Type B pancreatic cell (in vitro differentiated cells): Measurements from ENCODE around the gene PPIE. TPM values are rescaled to one million over a fixed set of nuclear protein-coding genes. Genes with fewer than 3 reads are reported as not detected.

Source experiments
- DNase-seq: peaks from one replicate; pipeline ENCODE4 v3.0.0; 2021; ENCODE audit warnings: mixed read lengths; ENCODE audit not compliant: unreplicated experiment; ENCODE audit errors: extremely low spot score
- H3K27ac Mint-ChIP-seq: 2 replicates; pipeline ENCODE4 v1.8.0; 2021; ENCODE audit warnings: mild to moderate bottlenecking, mixed read lengths
- H3K27me3 Mint-ChIP-seq: 2 replicates; pipeline ENCODE4 v1.8.0; 2021; ENCODE audit warnings: mixed read lengths
- H3K36me3 Mint-ChIP-seq: 2 replicates; pipeline ENCODE4 v1.8.0; 2021; ENCODE audit warnings: mixed read lengths
- H3K4me1 Mint-ChIP-seq: one replicate; pipeline ENCODE4 v1.8.0; 2021; ENCODE audit warnings: mixed read lengths; ENCODE audit not compliant: unreplicated experiment
- H3K4me3 Mint-ChIP-seq: 2 replicates; pipeline ENCODE4 v1.8.0; 2021; ENCODE audit warnings: mild to moderate bottlenecking, mixed read lengths
- H3K9me3 Mint-ChIP-seq: 2 replicates; pipeline ENCODE4 v1.8.0; 2021; ENCODE audit warnings: mixed read lengths
- total RNA-seq: library from RNA; stranded (reverse); gene quantifications from 2 replicates; pipeline ENCODE4 v1.2.1, GENCODE V29; 2021; ENCODE audit warnings: low replicate concordance
- TF ChIP-seq, protein P1 (sequence below): fragments of 200-600 bp; sonication (generic); conservative IDR thresholded peaks from 2 replicates; pipeline ENCODE4 v1.5.0; 2021; ENCODE audit warnings: antibody characterized with exemption, mild to moderate bottlenecking

Gene PPIE
- total RNA-seq, 1 donor from 2014 or later, result 50.0 TPM

DNA sequence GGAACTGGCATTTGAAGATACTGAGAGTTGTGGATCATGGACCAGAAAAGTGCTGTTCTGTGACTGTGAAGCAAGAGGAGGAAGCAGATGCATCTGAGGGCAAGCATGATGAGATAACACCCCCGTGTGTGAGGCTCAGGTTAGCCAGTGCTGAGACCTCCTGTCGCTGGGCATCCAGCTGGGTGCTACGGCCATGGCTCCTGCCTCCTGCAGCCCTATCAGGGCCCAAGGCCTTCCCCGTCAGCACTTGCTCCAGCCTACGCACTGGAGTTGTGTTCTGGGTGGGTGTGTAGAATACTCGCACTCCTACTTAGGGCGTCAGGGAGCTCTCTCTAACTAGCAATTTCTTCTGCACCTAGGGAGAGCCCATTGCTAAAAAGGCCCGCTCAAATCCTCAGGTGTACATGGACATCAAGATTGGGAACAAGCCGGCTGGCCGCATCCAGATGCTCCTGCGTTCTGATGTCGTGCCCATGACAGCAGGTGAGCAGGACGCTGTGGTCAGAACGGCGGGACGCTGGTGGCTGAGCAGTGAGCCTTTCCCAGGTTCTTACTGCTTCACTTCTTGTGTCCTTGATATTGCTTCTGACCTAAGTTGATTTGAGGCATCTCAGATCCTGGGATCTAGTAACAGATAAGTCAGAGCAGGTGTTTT is 6.5 kb downstream of the PPIE start:
- no peak for DNase-seq
- TF ChIP-seq, protein P1, sequence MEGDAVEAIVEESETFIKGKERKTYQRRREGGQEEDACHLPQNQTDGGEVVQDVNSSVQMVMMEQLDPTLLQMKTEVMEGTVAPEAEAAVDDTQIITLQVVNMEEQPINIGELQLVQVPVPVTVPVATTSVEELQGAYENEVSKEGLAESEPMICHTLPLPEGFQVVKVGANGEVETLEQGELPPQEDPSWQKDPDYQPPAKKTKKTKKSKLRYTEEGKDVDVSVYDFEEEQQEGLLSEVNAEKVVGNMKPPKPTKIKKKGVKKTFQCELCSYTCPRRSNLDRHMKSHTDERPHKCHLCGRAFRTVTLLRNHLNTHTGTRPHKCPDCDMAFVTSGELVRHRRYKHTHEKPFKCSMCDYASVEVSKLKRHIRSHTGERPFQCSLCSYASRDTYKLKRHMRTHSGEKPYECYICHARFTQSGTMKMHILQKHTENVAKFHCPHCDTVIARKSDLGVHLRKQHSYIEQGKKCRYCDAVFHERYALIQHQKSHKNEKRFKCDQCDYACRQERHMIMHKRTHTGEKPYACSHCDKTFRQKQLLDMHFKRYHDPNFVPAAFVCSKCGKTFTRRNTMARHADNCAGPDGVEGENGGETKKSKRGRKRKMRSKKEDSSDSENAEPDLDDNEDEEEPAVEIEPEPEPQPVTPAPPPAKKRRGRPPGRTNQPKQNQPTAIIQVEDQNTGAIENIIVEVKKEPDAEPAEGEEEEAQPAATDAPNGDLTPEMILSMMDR, result no peak
- H3K36me3 Mint-ChIP-seq, result peaks cover 14% of the 10 kb centered on the region
- no peaks in the 10 kb centered on the region for H3K9me3 Mint-ChIP-seq
- no peak overlapping the region for H3K27ac Mint-ChIP-seq
- H3K27me3 Mint-ChIP-seq, result no peaks in the 10 kb centered on the region
- H3K4me1 Mint-ChIP-seq, result peaks cover 3% of the 10 kb centered on the region
- H3K4me3 Mint-ChIP-seq, result no peak overlapping the region

DNA sequence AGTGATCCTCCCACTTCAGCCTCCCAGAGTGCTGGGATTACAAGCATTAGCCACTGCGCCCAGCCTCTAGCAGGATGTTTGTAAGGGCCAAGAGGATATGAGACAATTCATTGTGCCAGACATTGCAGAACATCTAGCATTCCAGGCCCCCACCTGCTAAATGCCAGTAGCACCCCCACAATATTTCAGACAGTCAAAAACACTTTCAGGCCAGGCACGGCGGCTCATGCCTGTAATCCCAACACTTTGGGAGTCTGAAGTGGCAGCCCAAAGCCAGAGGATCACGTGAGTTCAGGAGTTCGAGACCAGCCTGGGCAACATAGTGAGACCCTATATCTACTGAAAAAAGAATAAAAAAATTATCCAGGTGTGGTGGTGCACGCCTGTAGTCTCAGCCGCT is 12.9 kb downstream of the PPIE start:
- TF ChIP-seq, protein P1, result no peak
- H3K4me1 Mint-ChIP-seq, result no peaks in the 10 kb centered on the region
- peaks cover 9% of the 10 kb centered on the region for H3K36me3 Mint-ChIP-seq
- peak; percentile 10 for DNase-seq
- H3K9me3 Mint-ChIP-seq, result no peaks in the 10 kb centered on the region
- no peak overlapping the region for H3K27ac Mint-ChIP-seq
- H3K4me3 Mint-ChIP-seq, result no peak overlapping the region
- H3K27me3 Mint-ChIP-seq, result no peaks in the 10 kb centered on the region

DNA sequence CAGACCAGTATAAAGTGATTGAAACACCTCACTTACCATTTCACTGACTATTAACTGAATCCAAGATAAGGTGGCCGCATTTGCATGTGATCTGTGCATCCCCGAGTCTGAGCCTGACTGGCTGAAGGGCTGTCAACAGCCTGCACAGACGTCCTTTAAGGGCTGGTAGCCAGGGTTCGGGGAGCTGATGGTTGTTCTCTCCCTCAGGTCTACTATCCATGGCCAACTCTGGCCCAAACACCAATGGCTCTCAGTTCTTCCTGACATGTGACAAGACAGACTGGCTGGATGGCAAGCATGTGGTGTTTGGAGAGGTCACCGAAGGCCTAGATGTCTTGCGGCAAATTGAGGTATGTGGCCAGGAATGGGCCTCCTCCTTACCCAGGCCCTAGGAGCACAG is 14.0 kb downstream of the PPIE start:
- no peak overlapping the region for H3K4me3 Mint-ChIP-seq
- DNase-seq, result peak; percentile 43
- no peaks in the 10 kb centered on the region for H3K9me3 Mint-ChIP-seq
- H3K4me1 Mint-ChIP-seq, result no peaks in the 10 kb centered on the region
- peaks cover 13% of the 10 kb centered on the region for H3K36me3 Mint-ChIP-seq
- no peak overlapping the region for H3K27ac Mint-ChIP-seq
- H3K27me3 Mint-ChIP-seq, result no peaks in the 10 kb centered on the region
- TF ChIP-seq, protein P1, result no peak

DNA sequence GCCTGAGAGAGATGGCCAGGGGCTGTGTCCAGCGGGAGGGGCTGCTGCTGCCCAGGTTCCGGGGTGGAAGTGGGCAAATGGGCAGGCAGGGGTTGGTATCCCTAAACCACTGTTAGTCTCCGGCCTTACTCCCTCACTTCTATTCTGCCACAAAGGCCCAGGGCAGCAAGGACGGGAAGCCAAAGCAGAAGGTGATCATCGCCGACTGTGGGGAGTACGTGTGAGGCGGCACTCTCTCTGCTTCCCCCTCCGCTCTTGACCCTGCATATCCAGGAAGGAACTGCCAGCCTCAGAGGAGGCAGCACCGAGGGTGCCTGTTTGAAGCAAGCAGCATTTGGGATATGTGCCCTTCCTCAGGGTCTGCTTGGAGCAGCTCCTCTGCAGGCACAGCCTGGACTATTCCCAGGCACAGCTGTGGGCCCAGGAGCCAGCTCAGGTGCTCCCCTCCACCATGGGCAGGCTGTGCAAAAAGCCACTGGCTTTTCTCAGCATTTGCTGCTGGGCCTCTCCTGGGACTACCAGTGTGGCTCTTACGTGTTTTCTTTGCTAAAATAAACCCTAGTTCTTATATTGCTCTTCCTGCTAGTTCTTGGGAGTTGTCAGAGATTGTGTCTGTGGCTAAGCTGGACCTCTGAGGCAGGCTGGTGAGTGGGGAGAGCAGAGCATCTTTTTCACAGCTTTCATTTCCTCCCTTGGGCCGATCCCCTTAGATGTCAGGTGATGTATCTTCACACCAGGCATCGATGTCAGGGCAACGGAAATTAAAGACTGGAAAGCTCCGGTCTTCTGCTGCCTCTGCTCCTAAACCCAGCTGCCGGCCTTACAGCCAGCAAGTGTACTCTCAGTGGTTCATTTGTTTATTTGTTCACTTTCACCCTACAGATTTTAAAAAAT is 14.7 kb downstream of the PPIE start:
- H3K27me3 Mint-ChIP-seq, result no peaks in the 10 kb centered on the region
- no peaks in the 10 kb centered on the region for H3K9me3 Mint-ChIP-seq
- peak; percentile 58 for DNase-seq
- peaks cover 14% of the 10 kb centered on the region for H3K36me3 Mint-ChIP-seq
- H3K27ac Mint-ChIP-seq, result no peak overlapping the region
- TF ChIP-seq, protein P1, result no peak
- H3K4me1 Mint-ChIP-seq, result no peaks in the 10 kb centered on the region
- H3K4me3 Mint-ChIP-seq, result no peak overlapping the region

DNA sequence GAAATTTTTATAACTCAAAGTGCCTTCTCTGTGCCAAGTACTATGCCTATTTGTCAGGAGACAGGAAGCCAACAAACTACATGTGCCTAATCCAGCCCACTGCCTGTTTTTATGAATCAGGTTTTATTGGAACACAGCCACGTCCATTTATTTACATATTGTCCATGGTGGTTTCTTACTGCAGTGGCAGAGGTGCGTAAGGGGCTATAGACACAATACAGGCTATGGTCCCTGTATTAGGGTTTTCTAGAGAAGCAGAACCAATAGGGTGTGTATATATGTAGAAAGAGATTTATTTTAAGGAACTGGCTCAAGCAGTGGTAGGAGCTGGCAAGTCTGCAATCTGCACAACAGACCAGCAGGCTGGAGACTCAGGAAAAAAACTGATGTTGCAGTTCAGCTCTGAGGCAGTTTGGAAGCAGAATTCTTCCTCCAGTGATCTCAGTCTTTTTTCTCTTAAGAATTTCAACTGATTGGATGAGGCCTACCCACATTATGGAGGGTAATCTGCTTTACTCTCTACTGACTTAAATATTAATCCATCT is 15.4 kb downstream of the PPIE start:
- no peak for DNase-seq
- no peak overlapping the region for H3K27ac Mint-ChIP-seq
- TF ChIP-seq, protein P1, result no peak
- H3K4me3 Mint-ChIP-seq, result no peak overlapping the region
- H3K36me3 Mint-ChIP-seq, result peaks cover 14% of the 10 kb centered on the region
- no peaks in the 10 kb centered on the region for H3K9me3 Mint-ChIP-seq
- H3K4me1 Mint-ChIP-seq, result no peaks in the 10 kb centered on the region
- no peaks in the 10 kb centered on the region for H3K27me3 Mint-ChIP-seq
